Neutrophil (primary cell): ENCODE results near the gene N4BP2L1.

Experiments
- H3K27ac ChIP-seq: fragments of 200-600 bp; sonication (generic); 2 replicates; pipeline ENCODE4 v1.5.1; 2016; ENCODE audit warnings: mild to moderate bottlenecking, moderate library complexity
- H3K27me3 ChIP-seq: fragments of 200-600 bp; sonication (generic); 2 replicates; pipeline ENCODE4 v1.6.0; 2016; ENCODE audit warnings: mild to moderate bottlenecking
- H3K36me3 ChIP-seq: fragments of 200-600 bp; sonication (generic); 2 replicates; pipeline ENCODE4 v1.5.1; 2017
- H3K4me1 ChIP-seq, 2 experiments: fragments of 200-600 bp in 1 of 2; sonication (generic) in 1 of 2; 1 replicate in 1 of 2; 2 replicates in 1 of 2; pipeline versions ENCODE4 v1.5.1 to v1.6.1; 2013 to 2016; ENCODE audit warnings: low read depth in 1 of 2, low read length in 1 of 2, mild to moderate bottlenecking in 1 of 2, moderate library complexity in 1 of 2; ENCODE audit not compliant: control insufficient read depth in 1 of 2, insufficient read depth in 1 of 2
- H3K4me3 ChIP-seq, 2 experiments: fragments of 200-600 bp in 1 of 2; sonication (generic) in 1 of 2; 1 replicate in 1 of 2; 2 replicates in 1 of 2; pipeline ENCODE4 v1.5.1; 2013 to 2016; ENCODE audit warnings: low read depth in 1 of 2, low read length in 1 of 2, mild to moderate bottlenecking in 1 of 2, moderate library complexity in 1 of 2
- H3K9me3 ChIP-seq: fragments of 200-600 bp; sonication (generic); 2 replicates; pipeline ENCODE4 v1.5.1; 2016
- CTCF ChIP-seq: fragments of 200-600 bp; sonication (generic); IDR thresholded peaks from 2 replicates; pipeline ENCODE4 v1.5.1; 2016; ENCODE audit warnings: antibody characterized with exemption

Gene N4BP2L1

DNA sequence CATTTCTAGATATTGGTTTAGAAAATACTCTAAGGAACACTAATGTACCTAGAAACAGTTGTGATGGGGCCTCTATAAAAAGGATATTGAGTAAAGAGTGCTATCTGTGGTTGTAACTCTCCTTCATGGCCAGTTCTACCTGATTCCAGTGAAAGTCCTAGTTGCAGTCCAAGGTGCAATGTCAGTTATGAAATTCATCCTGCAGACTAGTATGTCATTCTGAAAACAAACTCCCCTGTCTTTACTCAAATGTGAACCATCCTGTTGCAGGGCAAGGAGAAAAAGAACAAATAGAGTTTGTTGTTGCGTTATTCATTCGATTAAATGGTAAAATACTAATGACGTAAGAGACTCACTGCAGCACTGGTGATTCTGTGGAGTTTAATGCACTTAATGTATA lies 18.3 kb upstream of the N4BP2L1 start:
- no peaks in the 10 kb centered on the region for H3K27me3 ChIP-seq
- peaks cover 20 to 23% of the 10 kb centered on the region in 2 experiments for H3K4me1 ChIP-seq
- H3K4me3 ChIP-seq = no peak overlapping the region
- no peak for TF ChIP-seq CTCF
- H3K36me3 ChIP-seq = peaks cover 10% of the 10 kb centered on the region
- H3K9me3 ChIP-seq = no peaks in the 10 kb centered on the region
- peak overlapping the region; percentile 73 for H3K27ac ChIP-seq

- Histone ChIP-seq H3K4me1 (peaks cover 20 to 23% of the 10 kb centered on the region in 2 experiments), H3K36me3 (peaks cover 15% of the 10 kb centered on the region)
Observed at GRCh38 chr13:32445461-32445860, 17.5 kb upstream of the N4BP2L1 start.

DNA sequence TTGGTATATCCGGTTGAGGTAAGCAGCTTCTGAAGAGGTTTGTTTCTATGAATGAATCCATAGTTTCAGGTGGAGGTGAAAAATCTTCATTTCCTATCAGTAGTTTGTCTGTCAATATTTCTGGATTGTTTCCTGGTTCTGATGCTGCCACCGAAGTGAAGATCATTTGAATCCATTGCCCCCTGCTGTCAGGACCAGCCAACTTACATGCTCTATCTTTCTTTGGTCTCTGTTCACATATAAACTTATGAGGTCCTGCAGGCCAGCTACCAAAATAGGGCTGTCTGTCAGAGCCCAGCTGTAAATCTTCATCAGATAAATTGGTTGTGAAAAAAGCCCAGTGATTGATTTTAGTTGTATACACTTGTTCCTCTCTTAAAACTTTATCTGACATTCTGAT lies 15.2 kb upstream of the N4BP2L1 start:
- Histone ChIP-seq H3K4me1 (peaks cover 20 to 23% of the 10 kb centered on the region in 2 experiments), H3K4me3 (no peak overlapping the region), H3K9me3 (no peaks in the 10 kb centered on the region), H3K27ac (no peak overlapping the region), H3K36me3 (peaks cover 18% of the 10 kb centered on the region), H3K27me3 (no peaks in the 10 kb centered on the region)
- no peak for TF ChIP-seq CTCF

More at GRCh38 chr13:32445461-32445860, 17.5 kb upstream of the N4BP2L1 start:
- no peak overlapping the region for H3K4me3 ChIP-seq
- H3K27ac ChIP-seq = no peak overlapping the region
- no peak for TF ChIP-seq CTCF
- H3K9me3 ChIP-seq = no peaks in the 10 kb centered on the region
- no peaks in the 10 kb centered on the region for H3K27me3 ChIP-seq

GRCh38 chr13:32438871-32439270 lies 10.9 kb upstream of the N4BP2L1 start:
- H3K27ac ChIP-seq = no peak overlapping the region
- H3K9me3 ChIP-seq = no peaks in the 10 kb centered on the region
- no peak for TF ChIP-seq CTCF
- peaks cover 44% of the 10 kb centered on the region for H3K36me3 ChIP-seq
- no peaks in the 10 kb centered on the region for H3K27me3 ChIP-seq
- no peaks in the 10 kb centered on the region for H3K4me1 ChIP-seq
- no peak overlapping the region for H3K4me3 ChIP-seq

GRCh38 chr13:32432856-32433255 lies 4.9 kb upstream of the N4BP2L1 start:
- Histone ChIP-seq H3K36me3 (peaks cover 46% of the 10 kb centered on the region), H3K4me3 (no peak overlapping the region), H3K9me3 (no peaks in the 10 kb centered on the region), H3K4me1 (peaks cover 3 to 9% of the 10 kb centered on the region in 2 experiments), H3K27me3 (no peaks in the 10 kb centered on the region), H3K27ac (no peak overlapping the region)
- no peak for TF ChIP-seq CTCF

DNA sequence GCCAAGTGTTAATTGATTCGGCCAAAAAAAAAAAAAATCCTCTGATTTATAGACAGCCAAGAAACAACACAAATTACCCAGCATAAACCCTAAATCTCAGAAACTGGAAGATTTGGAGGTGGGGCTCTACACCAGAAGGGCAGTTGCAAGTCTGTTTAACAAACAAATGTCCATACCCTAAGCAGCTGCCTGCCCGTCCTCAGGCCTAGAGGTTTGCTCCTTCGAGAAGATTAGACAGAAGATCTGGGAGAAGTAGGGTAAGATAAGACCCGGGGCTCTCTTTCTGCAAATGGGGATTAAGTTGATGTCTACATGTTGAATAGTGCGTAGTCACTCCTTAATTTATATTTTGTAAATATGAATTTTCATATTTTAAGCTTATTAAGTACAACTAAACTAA lies 3.4 kb upstream of the N4BP2L1 start:
- Histone ChIP-seq H3K36me3 (peaks cover 35% of the 10 kb centered on the region), H3K4me1 (peaks cover 11 to 12% of the 10 kb centered on the region in 2 experiments), H3K9me3 (no peaks in the 10 kb centered on the region), H3K4me3 (no peak overlapping the region), H3K27me3 (no peaks in the 10 kb centered on the region), H3K27ac (no peak overlapping the region)
- no peak for TF ChIP-seq CTCF
